NCI-H146 (cell line): ENCODE data around the gene FCER1G.

Source experiments
- DNase-seq: peaks from one replicate; lab custom pipeline; 2025; lab: John Stamatoyannopoulos, UW

FCER1G gene

GRCh38 chr1:161266202-161266601, 51.1 kb downstream of the FCER1G start:
- peak; percentile 80 for DNase-seq

- DNase-seq, result no peak
Measured at GRCh38 chr1:161266836-161267235, 51.7 kb downstream of the FCER1G start.

GRCh38 chr1:161267321-161267720, 52.2 kb downstream of the FCER1G start:
- no peak for DNase-seq
